Non-pigmented ciliary epithelial cell (primary cell): Measurements from ENCODE around the gene PLEKHF1.
"Not testable (repeated sequence)": the region's sequence is repeated elsewhere in the genome, so short reads cannot be mapped to it uniquely, and the experiment has no call there.

Source experiments
- DNase-seq: peaks from one replicate; pipeline ENCODE4 v3.0.0-alpha.2; 2010; ENCODE audit warnings: low read depth

The PLEKHF1 gene

GRCh38 chr19:29702161-29702962 is 37.1 kb downstream of the PLEKHF1 start:
- no peak for DNase-seq

GRCh38 chr19:29702963-29703320 is 37.7 kb downstream of the PLEKHF1 start:
- DNase-seq = no peak

DNA sequence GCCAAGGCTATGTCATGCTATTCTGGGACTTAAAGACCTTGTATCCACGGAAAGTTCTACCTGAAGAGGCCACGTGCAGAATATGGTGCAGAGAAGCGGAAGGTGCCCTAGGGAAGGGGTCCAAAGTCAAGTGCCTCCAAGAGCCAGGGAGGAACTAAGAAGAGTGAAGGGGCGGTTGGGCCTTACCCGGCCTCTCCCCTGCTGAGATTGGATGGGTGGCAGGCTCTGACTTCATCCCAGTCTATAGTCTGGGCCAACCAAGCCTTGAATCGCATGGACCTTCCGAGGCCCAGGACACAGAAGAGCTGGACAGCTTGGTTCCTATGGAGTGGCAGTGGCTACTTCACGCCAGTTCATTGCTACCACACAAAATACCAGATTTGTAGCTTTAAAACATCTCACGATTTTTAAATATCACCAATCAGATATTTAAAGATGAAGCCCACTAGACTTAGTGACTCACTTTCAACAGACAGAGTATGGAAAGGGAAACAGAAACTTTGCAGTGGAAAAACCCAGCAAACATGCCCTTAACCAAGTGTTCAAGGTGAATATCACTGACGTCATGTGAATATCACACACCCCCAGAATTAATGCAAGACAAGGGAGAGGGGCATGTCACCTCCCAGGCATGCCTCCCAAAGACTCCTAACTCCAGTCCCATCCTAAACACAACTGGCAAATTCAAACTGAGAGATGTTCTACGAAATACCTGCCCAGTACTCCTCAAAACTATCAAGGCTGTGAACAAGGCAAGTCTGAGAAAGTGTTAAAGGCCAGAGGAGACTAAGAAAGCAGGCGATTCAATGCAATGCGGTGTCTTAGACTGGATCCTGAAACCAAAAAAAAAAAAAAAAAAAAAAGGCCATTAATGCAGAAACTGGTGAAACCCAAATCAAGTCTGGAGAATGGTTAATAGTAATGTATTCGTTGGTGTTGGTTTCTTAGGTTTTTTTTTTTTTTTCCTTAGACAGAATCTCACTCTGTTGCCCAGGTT is 39.6 kb downstream of the PLEKHF1 start:
- DNase-seq = no peak

- no peak for DNase-seq
Measured at GRCh38 chr19:29705706-29706105, 40.4 kb downstream of the PLEKHF1 start.

GRCh38 chr19:29706635-29707034 is 41.4 kb downstream of the PLEKHF1 start:
- no peak for DNase-seq

DNA sequence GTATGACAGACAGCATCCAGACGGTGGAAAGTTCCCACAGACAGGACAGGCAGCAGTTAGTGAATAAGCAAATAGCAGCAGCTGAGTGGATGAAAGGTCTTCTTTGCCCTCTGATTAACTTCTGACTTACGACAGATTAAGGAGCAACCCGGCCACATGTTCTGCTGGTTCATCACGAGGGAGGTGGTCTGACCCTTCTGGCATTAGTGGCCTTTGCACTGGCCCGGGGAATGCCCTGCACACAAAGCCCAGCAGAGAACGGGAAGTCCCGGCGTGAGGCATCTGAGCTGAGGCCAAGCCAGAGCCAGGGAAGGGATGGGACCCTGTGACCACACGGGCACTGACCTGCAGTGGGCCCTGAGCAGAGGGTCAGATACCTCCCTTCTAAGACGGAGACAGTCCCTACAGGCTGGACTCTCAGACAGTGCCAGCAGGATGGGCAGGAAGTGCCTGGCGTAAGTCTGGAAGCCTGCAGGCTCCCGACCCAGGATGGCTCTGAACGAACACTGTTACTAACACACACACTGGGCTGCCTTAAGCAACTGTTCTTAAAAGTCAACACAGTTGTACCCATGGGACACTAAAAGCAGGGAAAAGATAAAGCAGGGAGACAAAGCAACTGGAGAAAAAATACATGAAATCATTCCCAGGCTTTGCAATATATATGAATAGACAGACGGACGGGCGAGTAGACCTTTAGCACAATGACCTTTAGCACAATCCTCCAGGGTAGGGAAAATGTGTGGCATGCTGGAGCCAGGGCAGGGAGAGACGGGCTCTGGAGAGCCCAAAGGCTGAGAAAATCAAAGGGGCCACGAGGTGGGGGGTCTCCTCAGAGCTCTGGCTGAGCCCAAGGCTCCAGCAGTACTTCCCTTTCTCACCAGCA is 43.5 kb downstream of the PLEKHF1 start:
- no peak for DNase-seq

DNA sequence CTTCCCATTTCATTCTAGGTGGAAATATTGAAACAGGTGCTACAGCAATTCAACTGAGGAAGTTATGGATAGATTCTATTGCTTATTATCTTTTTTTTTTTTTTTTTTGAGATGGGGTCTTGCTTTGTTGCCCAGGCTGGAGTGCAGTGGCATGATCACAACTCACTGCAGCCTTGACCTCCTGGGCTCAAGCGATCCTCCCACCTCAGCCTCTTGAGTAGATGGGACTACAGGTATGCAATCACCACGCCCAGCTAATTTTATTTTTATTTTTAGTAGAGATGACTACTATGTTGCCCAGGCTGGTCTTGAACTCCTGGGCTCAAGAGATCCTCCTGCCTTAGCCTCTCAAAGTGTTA is 44.2 kb downstream of the PLEKHF1 start:
- not testable (repeated sequence) for DNase-seq

DNA sequence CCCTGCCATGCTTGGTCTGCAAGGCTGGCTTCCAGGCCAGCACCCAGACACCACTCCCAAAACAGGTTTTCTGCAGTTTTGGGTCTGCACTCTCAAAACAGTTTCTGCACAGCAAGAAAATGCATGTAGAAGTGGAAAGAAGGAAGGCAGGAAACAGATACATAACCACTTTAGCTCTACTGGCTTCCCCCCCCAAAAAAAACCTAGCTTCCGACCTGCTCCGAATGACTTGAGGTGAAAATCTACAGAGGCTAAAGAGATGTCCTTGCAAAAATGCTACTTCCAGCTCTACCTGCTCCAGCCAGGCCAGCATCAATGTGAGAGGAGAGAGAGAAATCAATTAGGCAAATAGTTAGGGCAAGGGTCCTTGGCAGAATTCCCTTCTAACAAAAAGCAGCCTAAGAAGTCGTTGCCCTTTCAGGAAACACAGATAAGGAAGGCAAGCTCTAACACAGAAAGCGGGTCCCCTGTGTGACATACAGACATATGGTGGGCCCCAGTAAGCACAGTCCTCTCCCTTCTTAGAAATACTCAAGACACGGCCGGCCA is 46.4 kb downstream of the PLEKHF1 start:
- no peak for DNase-seq

DNA sequence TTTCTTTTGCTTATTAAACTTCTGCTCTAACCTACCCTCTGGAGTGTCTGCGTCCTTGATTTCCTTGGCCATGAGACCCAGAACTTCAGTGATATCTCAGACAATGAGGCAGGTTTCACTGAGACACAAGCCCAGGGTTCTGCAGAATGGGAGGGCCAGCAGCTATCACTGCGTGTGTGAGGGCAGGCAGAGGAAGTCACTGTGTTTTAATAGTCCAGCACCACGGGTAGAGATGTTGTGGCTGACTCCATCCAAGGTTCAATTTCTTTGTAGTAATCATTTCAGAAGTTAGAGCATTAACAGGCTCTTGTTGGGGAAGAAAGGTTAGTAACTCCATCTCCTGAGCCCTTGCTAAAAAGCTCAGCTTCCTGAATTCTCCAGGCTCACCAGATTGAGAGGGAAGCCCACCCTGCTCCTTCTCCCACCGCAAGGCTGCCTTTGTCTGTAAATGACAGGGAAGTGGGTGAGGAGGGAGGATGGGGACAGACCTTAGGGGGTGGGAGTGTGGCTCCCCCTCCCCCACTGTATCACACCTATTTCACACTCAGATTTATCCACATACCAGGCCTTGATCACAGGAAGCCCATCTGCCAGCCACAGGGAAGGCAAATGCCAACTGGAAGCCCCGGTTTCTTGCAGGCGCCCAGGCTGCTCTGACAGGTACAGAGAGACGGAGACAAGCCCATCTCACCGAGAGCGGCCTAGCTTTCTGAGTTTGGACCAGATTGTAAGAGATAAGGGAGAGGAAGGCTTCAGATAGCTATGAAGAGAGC is 47.7 kb downstream of the PLEKHF1 start:
- DNase-seq = no peak

DNA sequence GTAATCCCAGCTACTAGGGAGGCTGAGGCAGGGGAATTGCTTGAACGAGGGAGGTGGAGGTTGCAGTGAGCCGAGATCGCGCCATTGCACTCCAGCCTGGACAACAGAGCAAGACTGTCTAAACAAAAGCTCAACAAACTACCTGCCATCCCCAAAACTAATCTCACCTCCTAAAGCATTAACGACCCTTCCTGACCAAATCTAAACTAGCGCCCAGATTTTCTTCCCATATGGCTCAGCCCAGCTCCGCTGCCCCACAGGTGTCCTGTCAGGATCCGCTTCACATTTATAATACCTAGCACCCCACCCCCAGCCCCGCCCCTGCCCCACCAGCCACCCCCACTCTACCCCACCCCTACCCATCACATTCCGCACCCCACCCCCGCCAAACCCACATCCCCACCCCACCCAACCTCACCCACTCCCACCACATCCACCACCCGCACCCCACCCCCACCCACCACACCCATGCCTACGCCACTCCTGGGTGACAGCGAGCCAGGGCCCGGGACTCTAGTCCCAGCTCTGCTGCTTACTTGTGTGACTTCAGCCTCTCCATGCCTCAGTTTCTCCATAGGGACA is 49.2 kb downstream of the PLEKHF1 start:
- no peak for DNase-seq

DNA sequence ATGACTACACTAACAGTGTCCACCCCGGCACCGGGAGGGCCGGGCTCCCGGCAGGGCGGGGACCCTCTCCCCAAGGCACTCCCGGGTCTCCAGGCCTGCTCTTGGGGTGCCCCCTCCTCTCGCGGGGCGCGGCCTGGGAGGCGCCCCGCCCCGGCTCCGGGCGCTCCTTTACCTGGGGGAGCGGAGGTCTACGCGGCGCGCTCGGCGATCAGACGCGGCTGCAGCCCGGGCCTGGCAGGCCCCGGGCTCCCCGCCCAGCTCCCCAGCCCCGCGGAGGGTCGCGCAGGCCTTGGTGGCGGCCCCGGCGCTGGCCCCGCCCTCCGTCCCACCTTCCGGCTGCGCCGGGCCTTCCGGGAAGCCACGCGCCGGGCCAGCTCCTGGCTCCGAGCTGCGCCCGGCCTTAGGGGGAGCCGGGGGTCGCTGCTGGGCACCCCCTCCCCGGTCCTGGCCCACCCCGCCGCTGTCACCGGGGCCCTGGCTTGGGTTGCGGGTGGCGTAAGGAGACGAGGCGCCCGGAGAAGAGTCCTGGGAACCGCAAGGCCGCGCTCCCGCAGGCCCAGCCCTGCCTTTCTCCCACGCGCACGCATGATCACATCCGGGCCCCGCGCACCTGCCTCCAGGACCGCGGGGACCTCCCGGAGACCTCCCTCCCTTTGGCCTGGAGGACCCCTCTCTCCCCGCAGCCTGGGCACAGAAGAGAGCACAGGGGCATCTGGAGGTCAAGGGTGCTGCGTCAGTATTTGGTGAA is 49.9 kb downstream of the PLEKHF1 start, which contains the start of gene C19orf12:
Gene C19orf12 (minus strand): TSS at position 309 of the 748 bp plus-strand sequence. CDS start 6,848 bp downstream, outside the sequence.
- no peak for DNase-seq

DNA sequence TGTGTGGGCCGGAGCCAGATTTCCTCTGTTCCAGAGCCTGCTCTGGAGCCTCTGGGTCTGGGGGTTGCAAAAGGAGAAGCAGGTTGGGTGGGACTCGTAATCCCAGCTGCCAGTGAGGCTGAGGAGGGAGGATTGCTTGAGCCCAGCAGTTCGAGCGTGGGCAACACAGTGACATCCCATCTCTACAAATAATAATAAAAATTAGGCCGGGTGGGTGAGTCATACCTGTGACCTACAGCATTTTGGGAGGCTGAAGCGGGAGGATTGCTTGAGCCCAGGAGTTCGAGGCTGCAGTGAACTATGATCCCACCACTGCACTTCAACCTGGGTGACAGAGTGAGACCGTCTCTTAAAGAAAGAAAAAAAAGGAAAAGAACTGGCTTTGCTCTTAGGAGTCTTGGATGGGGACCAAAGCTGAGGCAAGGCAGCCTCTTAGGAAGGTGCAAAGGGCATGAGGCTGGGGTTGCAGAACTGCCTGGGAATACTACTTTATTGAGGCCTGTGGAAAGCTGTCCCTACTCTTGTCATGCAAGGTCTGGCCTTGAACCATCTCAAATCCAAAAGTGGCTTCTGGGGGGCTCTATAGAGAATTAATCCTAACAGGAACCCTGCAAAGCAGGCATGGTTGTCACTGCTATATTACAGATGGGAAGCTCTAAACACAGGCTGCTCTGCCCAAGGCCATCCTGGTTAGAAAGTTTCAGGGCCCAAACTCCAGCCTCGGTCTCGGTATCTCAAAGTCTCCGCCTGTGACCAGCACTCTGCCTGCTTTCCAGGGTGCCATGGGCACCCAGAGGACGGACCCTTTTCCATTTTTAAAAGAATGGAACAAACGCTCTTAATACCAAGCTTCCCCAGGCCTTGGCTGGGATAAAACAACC is 50.7 kb downstream of the PLEKHF1 start:
- no peak for DNase-seq

- no peak for DNase-seq
Measured at GRCh38 chr19:29717051-29717450, 51.8 kb downstream of the PLEKHF1 start.

GRCh38 chr19:29724102-29724641 is 58.9 kb downstream of the PLEKHF1 start:
- no peak for DNase-seq

DNA sequence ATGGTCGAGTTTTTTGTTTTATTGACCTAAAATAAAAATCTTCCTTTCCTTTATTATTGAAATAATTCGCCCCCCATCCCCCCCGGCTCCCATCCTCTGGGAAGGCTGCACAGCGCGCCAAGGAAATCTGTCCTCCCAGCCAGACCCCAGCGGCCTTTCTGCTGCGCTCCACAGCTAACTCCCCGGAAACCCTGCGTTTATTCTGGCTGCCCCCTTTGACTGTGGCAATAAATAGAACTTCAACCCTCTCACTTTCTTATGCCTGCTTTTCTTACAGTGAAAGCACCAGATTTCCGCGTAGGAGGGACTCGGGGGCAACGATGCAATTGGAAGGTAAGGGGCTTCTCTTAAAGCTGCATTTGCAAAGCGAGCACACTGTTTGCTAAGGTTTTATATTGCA is 59.5 kb downstream of the PLEKHF1 start:
- DNase-seq = no peak
